Activated T-helper 1 cell treated with anti-CD3 and anti-CD28 coated beads, Interleukin-12 subunit alpha, Interleukin-12 subunit beta, Interleukin-2, Interleukin-4 antibody, amounts not matched to agents 30 ng/mL and 10 ng/mL and 1 ng/mL, durations not matched to agents 14 hours and 24 hours and 36 hours (primary cell): ENCODE data around the gene SURF6. TPM values are rescaled to one million over a fixed set of nuclear protein-coding genes. Genes with fewer than 3 reads are reported as not detected.

Experiments
- DNase-seq: peaks from one replicate; pipeline ENCODE4 v3.0.0; 2021; ENCODE audit warnings: low spot score
- H3K27ac Mint-ChIP-seq: one replicate; pipeline ENCODE4 v1.8.0; 2021; ENCODE audit warnings: mild to moderate bottlenecking, mixed read lengths
- H3K27me3 Mint-ChIP-seq: one replicate; pipeline ENCODE4 v1.8.0; 2022; ENCODE audit warnings: mild to moderate bottlenecking, moderate library complexity, mixed read lengths; ENCODE audit not compliant: insufficient read depth
- H3K36me3 Mint-ChIP-seq: one replicate; pipeline ENCODE4 v1.8.0; 2021; ENCODE audit warnings: low read depth, mixed read lengths
- H3K4me1 Mint-ChIP-seq: one replicate; pipeline ENCODE4 v1.8.0; 2021; ENCODE audit warnings: low read depth, mixed read lengths
- H3K4me3 Mint-ChIP-seq: one replicate; pipeline ENCODE4 v1.8.0; 2021; ENCODE audit warnings: mild to moderate bottlenecking, moderate library complexity, mixed read lengths
- H3K9me3 Mint-ChIP-seq: one replicate; pipeline ENCODE4 v1.8.0; 2021; ENCODE audit warnings: mixed read lengths
- intact Hi-C: fragments of 100-400 bp; cut with micrococcal nuclease; formaldehyde crosslinking; loops from one replicate; pipeline ENCODE4 v1.15.1; 2024
- total RNA-seq: library from RNA; stranded (reverse); gene quantifications from 2 replicates; pipeline ENCODE4 v1.2.3, GENCODE V29; 2022

SURF6 gene
- total RNA-seq, 1 donor from 2014 or later = 29.0 TPM

GRCh38 chr9:133361507-133362092 is 25.6 kb upstream of the SURF6 start:
- DNase-seq = no peak
- H3K9me3 Mint-ChIP-seq = no peaks in the 10 kb centered on the region
- no peaks in the 10 kb centered on the region for H3K27me3 Mint-ChIP-seq
- intact Hi-C loops = no loop called here
- H3K27ac Mint-ChIP-seq = peak overlapping the region; percentile 84
- peaks cover 40% of the 10 kb centered on the region for H3K4me1 Mint-ChIP-seq
- H3K36me3 Mint-ChIP-seq = peaks cover 43% of the 10 kb centered on the region
- no peak overlapping the region for H3K4me3 Mint-ChIP-seq

- Mint-ChIP-seq H3K4me1 (peaks cover 35% of the 10 kb centered on the region), H3K27ac (peak overlapping the region; percentile 84), H3K36me3 (peaks cover 40% of the 10 kb centered on the region), H3K27me3 (no peaks in the 10 kb centered on the region), H3K4me3 (no peak overlapping the region), H3K9me3 (no peaks in the 10 kb centered on the region)
- no peak for DNase-seq
- intact Hi-C loops = no loop called here
Observed at GRCh38 chr9:133360400-133361393, 24.7 kb upstream of the SURF6 start.

- peaks cover 41% of the 10 kb centered on the region for H3K4me1 Mint-ChIP-seq
- peaks cover 36% of the 10 kb centered on the region for H3K36me3 Mint-ChIP-seq
- intact Hi-C loops = no loop called here
- no peak overlapping the region for H3K27ac Mint-ChIP-seq
- H3K27me3 Mint-ChIP-seq = no peaks in the 10 kb centered on the region
- peak overlapping the region; percentile 31 for H3K4me3 Mint-ChIP-seq
- DNase-seq = no peak
- H3K9me3 Mint-ChIP-seq = no peaks in the 10 kb centered on the region
Observed at GRCh38 chr9:133359399-133360175, 23.6 kb upstream of the SURF6 start.

- H3K27ac Mint-ChIP-seq = peak overlapping the region; percentile 40
- peaks cover 43% of the 10 kb centered on the region for H3K4me1 Mint-ChIP-seq
- peaks cover 30% of the 10 kb centered on the region for H3K36me3 Mint-ChIP-seq
- H3K4me3 Mint-ChIP-seq = peak overlapping the region; percentile 83
- intact Hi-C loops = no loop called here
- H3K9me3 Mint-ChIP-seq = no peaks in the 10 kb centered on the region
- DNase-seq = no peak
- H3K27me3 Mint-ChIP-seq = no peaks in the 10 kb centered on the region
Observed at GRCh38 chr9:133357656-133358055, 21.7 kb upstream of the SURF6 start.

GRCh38 chr9:133356391-133357091 is 20.6 kb upstream of the SURF6 start, which contains the start of the genes SURF1 and SURF2:
SURF1 (minus strand) TSS chr9:133356487; CDS start chr9:133356453, 34 bp downstream.
SURF2 (plus strand) TSS chr9:133356550; CDS start chr9:133356593, 43 bp downstream.
- peak; percentile 88 for DNase-seq
- H3K27ac Mint-ChIP-seq = peak within 1 kb of the TSS; percentile 79
- intact Hi-C loops = loop anchor here (1.0 kb wide), 3 partner anchors 8 to 62 kb away; partner anchors contain the start of genes MED22, REXO4 and RPL7A
- peaks cover 37% of the 10 kb centered on the region for H3K4me1 Mint-ChIP-seq
- no peaks in the 10 kb centered on the region for H3K9me3 Mint-ChIP-seq
- H3K4me3 Mint-ChIP-seq = peak within 1 kb of the TSS; percentile 90
- peaks cover 33% of the 10 kb centered on the region for H3K36me3 Mint-ChIP-seq
- H3K27me3 Mint-ChIP-seq = no peaks in the 10 kb centered on the region

- Mint-ChIP-seq H3K36me3 (peaks cover 33% of the 10 kb centered on the region), H3K27ac (peak overlapping the region; percentile 79), H3K4me1 (peaks cover 31% of the 10 kb centered on the region), H3K4me3 (peak overlapping the region; percentile 90), H3K27me3 (no peaks in the 10 kb centered on the region), H3K9me3 (no peaks in the 10 kb centered on the region)
- intact Hi-C loops = loop anchor here (1.0 kb wide), 3 partner anchors 8 to 62 kb away; partner anchors contain the start of genes MED22, REXO4 and RPL7A
- DNase-seq = no peak
Observed at GRCh38 chr9:133355881-133356357, 19.9 kb upstream of the SURF6 start.

GRCh38 chr9:133354766-133355165 is 18.8 kb upstream of the SURF6 start:
- Mint-ChIP-seq H3K9me3 (no peaks in the 10 kb centered on the region), H3K27ac (no peak overlapping the region), H3K36me3 (peaks cover 42% of the 10 kb centered on the region), H3K4me1 (peaks cover 37% of the 10 kb centered on the region), H3K4me3 (peak overlapping the region; percentile 90), H3K27me3 (no peaks in the 10 kb centered on the region)
- intact Hi-C loops = no loop called here
- DNase-seq = no peak

- no peaks in the 10 kb centered on the region for H3K9me3 Mint-ChIP-seq
- no peak for DNase-seq
- peak overlapping the region; percentile 35 for H3K27ac Mint-ChIP-seq
- H3K36me3 Mint-ChIP-seq = peaks cover 51% of the 10 kb centered on the region
- peaks cover 42% of the 10 kb centered on the region for H3K4me1 Mint-ChIP-seq
- intact Hi-C loops = no loop called here
- H3K27me3 Mint-ChIP-seq = no peaks in the 10 kb centered on the region
- no peak overlapping the region for H3K4me3 Mint-ChIP-seq
Observed at GRCh38 chr9:133353548-133353947, 17.6 kb upstream of the SURF6 start.

- DNase-seq = no peak
- Mint-ChIP-seq H3K4me3 (no peak overlapping the region), H3K27me3 (peaks cover 2% of the 10 kb centered on the region), H3K27ac (no peak overlapping the region), H3K9me3 (no peaks in the 10 kb centered on the region), H3K4me1 (peaks cover 36% of the 10 kb centered on the region), H3K36me3 (peaks cover 54% of the 10 kb centered on the region)
- intact Hi-C loops = no loop called here
Observed at GRCh38 chr9:133352635-133353340, 16.8 kb upstream of the SURF6 start.

GRCh38 chr9:133351908-133352634 is 16.1 kb upstream of the SURF6 start:
- DNase-seq = no peak
- H3K36me3 Mint-ChIP-seq = peaks cover 54% of the 10 kb centered on the region

GRCh38 chr9:133351526-133351907 is 15.5 kb upstream of the SURF6 start:
- Mint-ChIP-seq H3K9me3 (no peaks in the 10 kb centered on the region), H3K4me3 (peak overlapping the region; percentile 19), H3K27me3 (peaks cover 2% of the 10 kb centered on the region), H3K36me3 (peaks cover 58% of the 10 kb centered on the region), H3K27ac (no peak overlapping the region), H3K4me1 (peaks cover 37% of the 10 kb centered on the region)
- intact Hi-C loops = no loop called here
- DNase-seq = no peak

More at GRCh38 chr9:133351908-133352634, 16.1 kb upstream of the SURF6 start:
- Mint-ChIP-seq H3K27ac (no peak overlapping the region), H3K4me3 (peak overlapping the region; percentile 19), H3K27me3 (peaks cover 2% of the 10 kb centered on the region), H3K4me1 (peaks cover 31% of the 10 kb centered on the region), H3K9me3 (no peaks in the 10 kb centered on the region)
- intact Hi-C loops = no loop called here
